Frontal cortex (tissue), 4 donors: Measurements from ENCODE around the gene EPB41L5. TPM values are rescaled to one million over a fixed set of nuclear protein-coding genes. Genes with fewer than 3 reads are reported as not detected.
"Not testable (repeated sequence)": the region's sequence is repeated elsewhere in the genome, so short reads cannot be mapped to it uniquely, and the experiment has no call there.

Source experiments
- DNase-seq, 2 donors: peaks; one replicate each; pipeline ENCODE4 v3.0.0; 2012; ENCODE audit warnings: low spot score in 2 of 2
- FAIRE-seq: peaks from 2 replicates; lab custom pipeline; 2012; peaks lifted over from hg19 to GRCh38; lab: Jason Lieb, UNC
- total RNA-seq: library from RNA; depleted of rRNA; stranded (reverse); fragments of >200 nt; gene quantifications from one replicate; pipeline ENCODE4 v1.2.3, GENCODE V29; 2014
- donor health status: control.
- donor health status: control.
- donor health status: control.

Gene EPB41L5
- total RNA-seq, 1 donor from 2014 or later: 97.0 TPM

- no peak for FAIRE-seq
Measured at GRCh38 chr2:120028795-120029194, 15.9 kb downstream of the EPB41L5 start.

DNA sequence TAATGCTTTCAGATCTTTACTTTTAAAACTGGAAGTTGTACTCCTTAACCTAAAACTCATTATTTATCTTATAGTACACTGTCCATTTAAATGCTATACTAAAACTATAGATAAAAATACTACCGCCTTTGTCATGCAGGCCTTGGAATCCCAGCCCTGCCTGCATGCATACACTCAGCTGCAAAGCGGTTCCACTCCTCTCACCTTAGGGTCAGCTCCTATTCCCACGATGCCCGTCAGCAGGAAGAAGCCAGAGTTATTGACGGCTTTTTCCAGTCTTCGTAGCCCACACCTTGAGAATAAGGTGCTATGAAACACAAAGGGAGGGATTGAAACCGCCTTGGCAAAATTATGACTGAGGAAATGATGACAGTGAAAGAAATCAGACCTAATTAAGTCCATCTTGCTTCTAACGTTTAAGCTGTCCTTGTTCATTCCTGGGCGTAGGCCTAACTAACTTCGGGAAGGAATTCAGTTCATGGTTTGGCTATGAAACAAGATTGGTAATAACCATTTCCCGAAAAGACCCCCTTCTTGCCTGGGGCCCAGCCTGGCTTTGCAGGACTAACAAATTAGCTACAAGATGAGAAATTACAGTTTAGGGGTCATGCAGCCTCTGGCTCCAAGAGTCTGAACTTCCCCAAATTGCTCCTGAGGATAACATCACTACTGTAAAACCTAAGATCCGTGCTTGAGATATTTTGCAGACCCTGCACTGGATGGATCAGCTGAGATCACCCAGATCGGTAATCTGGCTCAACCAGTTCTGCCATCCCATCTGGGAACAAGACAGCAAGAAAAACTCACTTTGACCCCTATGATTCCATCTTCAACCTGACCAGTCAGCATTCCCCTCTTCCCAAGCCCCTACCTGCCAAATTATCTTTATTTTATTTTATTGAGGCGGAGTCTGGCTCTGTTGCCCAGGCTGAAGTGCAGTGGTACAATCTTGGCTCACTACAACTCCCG is 17.1 kb downstream of the EPB41L5 start:
- FAIRE-seq (no peak), DNase-seq (no peak)

More at GRCh38 chr2:120028795-120029194, 15.9 kb downstream of the EPB41L5 start:
- DNase-seq: no peak

- no peak for DNase-seq
- FAIRE-seq: no peak
Measured at GRCh38 chr2:120032297-120032696, 19.4 kb downstream of the EPB41L5 start.

DNA sequence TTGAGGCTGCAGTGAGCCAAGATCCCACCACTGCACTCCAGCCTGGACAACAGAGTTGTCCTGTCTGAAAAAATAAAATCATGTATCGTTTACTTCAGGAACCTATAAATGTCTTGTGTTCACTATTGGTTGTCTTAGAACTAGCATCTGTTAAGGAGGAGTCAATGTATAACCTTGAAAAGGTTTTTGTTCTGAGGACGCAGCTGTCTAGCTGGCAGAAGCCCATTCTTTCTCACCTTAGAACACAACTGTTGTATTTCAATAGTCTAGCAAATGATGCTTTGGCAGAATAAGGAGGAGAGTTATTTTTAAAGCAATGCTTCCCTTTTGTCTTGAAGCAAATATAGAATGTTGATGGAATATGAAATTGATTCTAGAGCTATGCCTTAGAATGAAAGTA is 21.1 kb downstream of the EPB41L5 start:
- FAIRE-seq (no peak), DNase-seq (no peak)

DNA sequence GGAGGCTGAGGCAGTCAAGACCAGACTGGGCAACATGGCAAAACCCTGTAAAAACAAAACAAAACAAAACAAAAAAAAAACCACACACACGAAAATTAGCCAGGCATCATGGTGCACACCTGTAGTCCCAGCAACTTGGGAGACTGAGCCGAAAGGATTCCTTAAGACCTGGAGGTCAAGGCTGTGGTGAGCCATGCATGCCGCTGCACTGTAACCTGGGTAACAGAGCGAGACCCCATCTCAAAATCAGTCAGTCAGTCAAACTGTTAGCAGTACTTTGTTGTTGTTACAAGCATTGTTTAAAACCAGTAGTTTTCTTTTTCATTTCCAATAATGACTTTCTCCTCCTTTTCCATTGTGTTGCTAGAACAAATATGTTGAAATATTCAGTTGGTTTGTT is 21.7 kb downstream of the EPB41L5 start:
- DNase-seq (no peak), FAIRE-seq (no peak)

DNA sequence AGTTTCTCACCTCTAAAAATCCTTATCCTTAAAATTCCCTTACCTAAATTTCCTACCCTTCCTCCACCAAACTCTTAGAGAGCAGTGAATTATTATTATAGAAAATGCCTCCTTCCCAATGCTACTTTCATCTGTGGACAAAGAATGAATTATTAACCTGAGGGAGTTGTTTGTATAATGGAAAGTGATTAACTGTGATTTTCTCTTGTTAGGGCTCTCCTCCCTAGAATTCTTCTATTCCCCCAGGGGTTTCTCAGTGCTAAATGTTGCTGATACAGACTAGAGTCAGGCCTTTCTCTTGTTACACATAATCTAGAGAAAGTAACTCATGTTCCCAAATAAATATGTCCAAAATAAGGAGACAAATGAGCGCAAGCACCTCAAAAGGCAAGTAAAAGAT is 23.3 kb downstream of the EPB41L5 start:
- no peak for DNase-seq
- no peak for FAIRE-seq

- no peak for FAIRE-seq
- DNase-seq: no peak
Measured at GRCh38 chr2:120037995-120038541, 25.2 kb downstream of the EPB41L5 start.

- DNase-seq (no peak), FAIRE-seq (no peak)
Measured at GRCh38 chr2:120042359-120042758, 29.5 kb downstream of the EPB41L5 start.

DNA sequence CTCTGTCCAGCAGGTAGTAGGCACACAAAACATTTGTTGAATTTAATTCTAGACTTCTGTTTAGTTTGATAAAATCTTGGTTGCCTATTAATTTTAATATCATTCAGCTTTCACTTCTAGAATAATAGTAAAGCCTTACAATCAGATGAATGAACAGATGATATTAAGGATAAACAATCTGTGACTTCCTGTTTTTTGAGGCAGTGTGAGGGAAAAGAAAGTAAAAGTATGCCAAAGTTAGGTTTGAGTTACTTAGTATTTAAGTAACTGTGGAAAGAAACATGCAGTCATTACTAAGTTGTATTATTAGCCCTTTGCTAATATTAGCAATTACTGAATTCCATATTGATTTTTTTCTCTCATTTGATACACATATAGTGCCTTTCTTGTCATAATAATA is 31.5 kb downstream of the EPB41L5 start:
- DNase-seq: no peak
- no peak for FAIRE-seq

- FAIRE-seq, DNase-seq: not testable (repeated sequence)
Measured at GRCh38 chr2:120045775-120046174, 32.9 kb downstream of the EPB41L5 start.

GRCh38 chr2:120046252-120046651 is 33.4 kb downstream of the EPB41L5 start:
- not testable (repeated sequence) for FAIRE-seq, DNase-seq

GRCh38 chr2:120052597-120052996 is 39.7 kb downstream of the EPB41L5 start:
- FAIRE-seq (no peak), DNase-seq (no peak)

- FAIRE-seq (no peak), DNase-seq (no peak)
Measured at GRCh38 chr2:120053891-120054290, 41.0 kb downstream of the EPB41L5 start.

GRCh38 chr2:120059483-120059882 is 46.6 kb downstream of the EPB41L5 start:
- DNase-seq (no peak), FAIRE-seq (no peak)

DNA sequence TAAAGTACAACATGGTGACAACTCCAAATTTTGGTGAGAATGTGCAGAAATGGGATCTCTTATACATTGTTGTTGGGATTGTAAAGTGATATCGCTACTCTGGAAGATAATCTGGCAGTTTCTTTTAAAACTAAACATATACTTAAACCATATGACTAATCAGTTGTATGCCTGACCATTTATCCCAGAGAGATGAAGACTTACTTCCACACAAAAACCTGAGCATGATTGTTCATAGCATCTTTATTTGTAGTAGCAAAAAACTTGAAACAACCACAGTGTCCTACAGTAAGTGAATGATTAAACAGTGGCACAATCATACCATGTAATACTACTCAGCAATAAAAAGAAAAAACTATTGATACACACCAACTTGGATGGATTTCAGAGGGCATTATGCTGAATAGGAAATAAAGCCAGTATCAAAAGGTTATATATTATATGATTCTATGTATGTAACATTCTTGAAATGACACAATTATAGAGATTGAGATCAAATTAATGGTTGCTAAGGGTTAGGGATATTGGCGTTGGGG is 47.3 kb downstream of the EPB41L5 start:
- FAIRE-seq: no peak

GRCh38 chr2:120064664-120065063 is 51.8 kb downstream of the EPB41L5 start:
- DNase-seq (no peak), FAIRE-seq (no peak)

More for the DNA sequence above, 47.3 kb downstream of the EPB41L5 start:
- DNase-seq: no peak

DNA sequence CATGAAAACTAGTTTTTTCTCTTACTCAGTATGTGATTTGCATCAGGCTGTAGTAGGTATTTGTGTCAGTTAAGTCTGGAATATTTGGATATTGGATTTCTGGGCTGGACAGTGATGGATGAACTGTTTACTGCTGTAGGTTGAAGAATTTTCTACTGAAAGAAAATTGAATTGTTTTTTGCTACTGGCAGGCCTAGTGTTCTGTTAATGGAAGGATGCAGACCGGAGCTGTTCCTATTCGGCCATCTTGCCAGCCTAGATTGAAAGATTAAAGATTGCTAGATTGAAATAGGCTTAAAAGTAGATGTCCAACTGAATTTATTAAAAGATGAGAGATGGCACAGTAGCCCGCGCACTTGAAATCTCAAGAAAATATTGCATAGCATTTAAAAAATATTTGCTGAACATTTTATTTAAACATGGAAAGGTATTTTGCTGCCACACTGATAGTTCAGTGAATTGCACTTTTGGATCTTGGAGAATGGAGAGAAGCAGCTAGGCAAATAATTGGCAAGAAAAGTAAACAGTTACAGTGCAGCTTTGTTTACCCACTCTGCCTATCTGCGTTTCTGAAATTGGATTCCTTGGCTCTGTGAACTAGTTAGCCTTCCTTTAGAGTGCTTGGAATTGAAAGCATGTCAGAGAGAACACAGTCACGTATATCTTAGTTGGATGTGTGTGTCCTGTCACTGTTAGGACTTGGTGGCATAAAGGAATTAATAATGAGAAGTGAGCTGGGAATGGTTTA is 54.1 kb downstream of the EPB41L5 start:
- FAIRE-seq (no peak), DNase-seq (no peak)

- not testable (repeated sequence) for FAIRE-seq, DNase-seq
Measured at GRCh38 chr2:120068040-120068658, 55.3 kb downstream of the EPB41L5 start.

DNA sequence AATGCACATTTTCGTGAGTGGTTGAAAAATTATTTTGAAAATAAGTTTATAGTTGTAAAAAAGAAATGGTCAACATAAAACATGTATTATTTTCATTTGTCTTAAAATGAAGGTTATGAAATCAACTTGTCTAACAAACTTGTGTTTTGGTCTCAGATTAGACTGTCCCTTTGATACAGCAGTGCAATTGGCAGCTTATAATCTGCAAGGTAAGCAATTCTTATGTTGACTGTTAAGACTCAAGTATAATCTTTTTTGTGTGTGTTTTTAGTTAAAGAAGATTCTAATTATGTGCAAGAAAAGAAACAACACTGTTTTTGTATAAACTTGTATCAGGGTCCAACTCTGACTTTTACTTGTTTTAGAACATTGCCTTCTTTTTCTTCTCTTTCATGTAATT is 62.7 kb downstream of the EPB41L5 start:
- FAIRE-seq (peak; percentile 42), DNase-seq (no peak)

- FAIRE-seq (no peak), DNase-seq (no peak)
Measured at GRCh38 chr2:120077896-120078295, 65.0 kb downstream of the EPB41L5 start.
